GM21723 (cell line): ENCODE results near the gene ARHGEF28.

Experiments used
- ATAC-seq: cut with Tn5 transposase; IDR thresholded peaks from one replicate; pipeline ENCODE4 v1.9.1; 2021; ENCODE audit warnings: mild to moderate bottlenecking, moderate library complexity; ENCODE audit not compliant: unreplicated experiment

ARHGEF28 gene

GRCh38 chr5:73692166-73692640 lies 66.2 kb downstream of the ARHGEF28 start:
- no peak for ATAC-seq

DNA sequence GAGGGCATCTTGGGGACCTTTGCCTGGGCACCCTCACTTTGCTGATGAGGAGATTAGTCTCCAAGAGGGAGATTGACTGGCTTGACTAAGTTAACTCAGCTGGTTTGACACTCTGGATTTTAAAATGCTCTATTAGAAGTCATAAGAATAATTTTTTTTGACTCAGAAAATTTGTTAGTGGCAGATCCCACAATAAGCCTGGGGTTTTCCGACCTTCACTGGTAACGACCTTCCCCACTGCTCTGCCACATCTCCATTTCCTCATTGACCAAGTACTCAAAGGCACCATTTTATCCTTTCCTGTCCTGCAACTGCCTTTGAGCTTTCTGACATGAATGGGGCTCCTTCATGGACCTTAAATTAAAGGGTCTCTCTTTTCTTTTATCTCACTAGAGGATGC lies 67.0 kb downstream of the ARHGEF28 start:
- no peak for ATAC-seq

DNA sequence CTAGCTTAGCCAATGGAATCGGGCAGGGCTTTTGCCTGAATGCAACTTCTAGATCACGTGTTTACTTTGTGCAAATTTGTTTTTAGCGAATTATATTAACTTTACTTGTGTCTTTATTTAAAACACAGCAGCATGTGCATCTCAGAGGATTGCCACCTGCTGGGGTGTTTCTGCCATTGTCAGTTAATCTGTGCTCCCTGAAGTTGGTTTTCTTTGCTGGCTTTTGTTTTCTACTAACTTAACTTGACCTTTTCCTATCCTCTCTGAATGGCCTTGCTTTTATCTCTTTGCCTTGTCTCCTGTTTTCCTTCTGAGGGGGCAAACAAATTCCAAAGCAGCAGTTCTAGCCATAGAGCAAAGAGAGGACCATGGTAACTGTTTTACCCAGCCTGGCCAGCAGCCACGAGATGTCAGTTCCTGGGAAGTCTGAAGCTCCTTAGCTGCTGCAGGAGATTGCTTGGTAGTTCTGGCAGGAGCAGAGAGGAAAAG lies 67.6 kb downstream of the ARHGEF28 start:
- peak; percentile 35 for ATAC-seq

DNA sequence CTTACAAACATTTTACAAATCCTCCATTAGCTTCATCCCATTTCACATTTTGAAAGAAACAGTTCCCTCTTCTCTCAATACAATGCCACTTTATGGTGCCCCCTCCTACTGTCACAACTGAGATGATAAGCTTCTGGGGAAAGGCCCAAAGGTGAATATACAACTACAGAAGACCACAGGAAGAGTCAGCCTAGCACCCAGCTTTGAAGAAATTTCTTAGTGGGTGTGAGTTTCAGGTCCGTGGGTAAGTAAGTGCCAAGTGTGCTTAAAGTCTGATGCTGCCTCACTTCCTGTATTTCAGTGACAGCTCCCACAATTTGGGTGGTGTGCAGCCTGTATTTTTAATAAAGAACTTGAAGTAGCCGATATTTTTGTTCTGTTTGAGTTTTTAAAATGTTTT lies 68.1 kb downstream of the ARHGEF28 start:
- ATAC-seq: peak; percentile 68

GRCh38 chr5:73698011-73698410 lies 72.0 kb downstream of the ARHGEF28 start:
- ATAC-seq: no peak

GRCh38 chr5:73701566-73701965 lies 75.6 kb downstream of the ARHGEF28 start:
- no peak for ATAC-seq

GRCh38 chr5:73702534-73702933 lies 76.5 kb downstream of the ARHGEF28 start:
- no peak for ATAC-seq

DNA sequence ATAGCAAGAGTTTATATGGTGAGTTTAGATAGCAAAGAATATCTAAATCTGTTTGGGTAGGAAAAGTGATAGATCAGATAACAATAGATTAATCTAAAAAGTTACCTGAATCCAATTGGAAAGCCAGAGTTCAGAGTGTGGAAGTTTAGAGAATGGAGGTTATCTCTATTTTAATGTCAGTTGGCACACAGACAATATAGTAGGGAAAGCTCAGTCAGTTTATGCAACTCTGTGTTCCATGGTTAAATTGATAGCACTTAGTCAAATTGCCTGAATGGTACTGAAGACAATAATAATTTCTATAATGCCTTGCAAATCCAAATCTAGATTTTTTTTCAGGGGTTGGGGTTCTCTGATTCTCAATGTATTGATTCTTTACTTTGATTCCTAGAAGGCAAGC lies 77.0 kb downstream of the ARHGEF28 start:
- no peak for ATAC-seq

DNA sequence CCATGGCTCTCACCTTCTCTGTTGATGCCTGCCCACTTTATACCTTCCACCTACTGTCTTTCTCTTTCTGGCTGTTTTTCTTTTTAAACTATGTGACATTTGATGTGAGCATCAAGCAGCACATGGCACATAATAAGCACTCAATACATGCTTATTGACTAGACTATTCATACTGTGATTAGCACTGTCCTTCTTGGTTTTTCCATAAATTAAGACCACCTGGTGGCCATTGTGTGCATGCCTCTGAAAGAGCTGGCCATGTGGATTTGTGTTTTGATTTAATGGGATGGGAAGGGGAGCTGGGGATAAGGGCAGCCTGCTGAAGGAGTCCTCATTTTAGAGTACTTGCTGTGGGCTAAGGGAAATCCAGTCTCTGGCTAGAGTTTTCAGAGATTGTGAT lies 79.4 kb downstream of the ARHGEF28 start:
- no peak for ATAC-seq

DNA sequence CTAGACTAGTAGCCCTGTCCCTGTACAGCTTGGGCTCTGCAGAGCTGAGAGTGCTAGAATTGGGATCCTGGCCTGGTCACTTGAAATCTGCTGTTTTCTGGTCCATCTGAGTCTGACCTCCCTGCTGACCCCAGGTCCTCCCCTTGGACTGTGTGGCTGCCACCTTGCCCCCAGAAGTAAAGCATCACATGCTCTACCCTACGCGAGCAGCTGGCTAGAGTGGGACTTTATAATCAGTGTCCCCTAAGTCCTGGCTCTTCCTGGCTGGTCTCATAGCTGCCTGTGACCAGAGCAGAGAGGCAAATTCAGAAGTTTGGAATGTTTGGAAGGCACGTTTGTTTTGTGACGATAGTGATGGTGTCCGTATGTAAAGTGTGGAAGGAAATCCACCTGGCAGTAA lies 81.0 kb downstream of the ARHGEF28 start:
- ATAC-seq: no peak

GRCh38 chr5:73709536-73710129 lies 83.6 kb downstream of the ARHGEF28 start:
- no peak for ATAC-seq

DNA sequence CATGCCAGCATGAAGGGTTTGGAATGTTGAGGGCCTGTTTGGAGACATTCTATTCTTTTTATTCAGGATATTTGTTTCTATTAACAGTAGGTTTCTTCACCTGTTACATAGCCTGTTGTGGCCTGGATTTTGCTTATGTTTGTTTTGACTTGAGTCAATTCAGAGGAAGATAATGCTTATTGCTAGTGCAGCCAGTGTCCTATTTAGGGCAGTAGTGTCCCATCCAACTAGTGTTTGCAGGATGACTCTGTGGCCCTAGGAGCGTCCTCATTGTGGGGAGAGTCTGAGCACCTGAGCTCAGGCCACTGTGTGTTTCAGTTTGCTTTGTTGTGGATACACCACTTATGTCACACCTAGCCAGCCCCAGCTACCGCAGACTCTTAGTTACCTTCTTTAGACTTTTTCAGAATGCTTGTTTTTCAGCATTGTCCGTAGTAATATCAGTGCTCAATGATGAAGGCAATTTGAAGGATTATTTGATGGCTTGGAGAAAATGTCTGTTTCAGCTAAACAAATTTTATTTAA lies 90.3 kb downstream of the ARHGEF28 start:
- ATAC-seq: no peak

DNA sequence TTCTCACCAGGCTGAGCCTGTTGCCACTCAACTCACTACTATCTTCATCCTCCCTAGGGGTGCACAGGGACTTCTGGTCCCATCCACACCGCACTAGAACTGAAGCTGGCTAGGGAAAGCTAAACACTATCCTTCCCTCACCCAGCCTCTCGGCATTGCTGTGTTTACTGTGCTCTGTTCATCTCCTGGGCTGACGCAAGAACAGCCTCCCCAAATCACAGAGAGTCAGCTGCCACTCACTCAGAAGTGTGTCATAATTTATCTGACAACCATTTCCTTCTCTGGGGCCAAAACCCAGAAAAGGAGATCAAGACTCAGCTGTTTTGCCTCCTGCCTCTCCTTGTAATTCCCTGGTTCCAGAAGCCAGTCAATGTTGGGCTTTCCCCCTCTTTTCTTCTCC lies 92.8 kb downstream of the ARHGEF28 start:
- no peak for ATAC-seq

- no peak for ATAC-seq
Observed at GRCh38 chr5:73719632-73720031, 93.6 kb downstream of the ARHGEF28 start.

DNA sequence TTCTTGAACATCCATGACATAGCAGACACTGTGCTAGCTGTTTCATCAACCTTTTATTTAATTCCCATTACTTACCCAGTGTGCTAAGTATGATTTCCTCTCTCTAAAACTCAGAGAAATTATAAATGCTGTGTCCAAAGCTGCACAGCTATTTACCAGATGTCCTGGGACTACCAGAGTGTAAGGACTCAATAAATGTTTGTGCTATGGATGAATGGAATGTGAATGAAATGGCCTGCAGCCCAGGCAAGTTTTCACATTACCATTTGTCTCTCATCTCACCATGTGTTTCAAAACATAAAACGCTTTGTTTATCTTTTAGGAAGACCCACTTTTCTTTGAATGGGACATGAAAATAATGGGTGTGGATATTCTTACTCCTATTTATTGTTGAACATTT lies 96.2 kb downstream of the ARHGEF28 start:
- no peak for ATAC-seq

GRCh38 chr5:73726071-73726470 lies 100.1 kb downstream of the ARHGEF28 start:
- no peak for ATAC-seq

DNA sequence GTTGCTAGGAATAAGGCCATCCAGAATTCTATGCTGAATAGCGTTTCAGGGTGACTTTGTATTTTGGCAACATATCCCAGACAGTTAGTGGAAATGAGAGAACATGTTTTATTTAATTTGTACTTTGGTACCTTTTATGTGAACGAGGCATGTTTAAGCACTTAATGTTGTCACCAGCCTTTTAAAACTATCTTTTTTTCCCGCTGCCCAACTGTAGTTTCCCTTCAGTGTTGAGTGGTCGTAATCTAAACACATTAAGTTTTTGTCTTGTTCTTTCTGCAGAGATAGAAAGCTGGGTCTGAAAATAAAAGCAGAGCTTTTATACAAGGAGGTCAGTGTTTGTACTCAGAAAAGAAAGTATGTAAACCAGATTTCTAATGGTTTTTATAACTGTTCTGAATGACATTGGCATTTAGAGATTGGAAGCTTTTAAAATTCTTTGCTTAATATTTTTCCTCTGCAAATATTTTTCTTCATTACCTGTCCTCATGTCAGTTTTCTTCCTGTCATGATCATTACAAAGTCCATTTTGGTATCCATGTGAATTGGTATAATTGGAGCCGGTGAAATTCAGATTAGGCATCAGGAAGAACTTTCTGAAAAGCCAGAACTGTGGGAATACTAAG lies 100.7 kb downstream of the ARHGEF28 start:
- no peak for ATAC-seq

- no peak for ATAC-seq
Observed at GRCh38 chr5:73727470-73727869, 101.5 kb downstream of the ARHGEF28 start.

- no peak for ATAC-seq
Observed at GRCh38 chr5:73728493-73729273, 102.7 kb downstream of the ARHGEF28 start.

- ATAC-seq: no peak
Observed at GRCh38 chr5:73729329-73729728, 103.3 kb downstream of the ARHGEF28 start.

GRCh38 chr5:73732045-73732444 lies 106.0 kb downstream of the ARHGEF28 start:
- ATAC-seq: no peak

GRCh38 chr5:73733219-73733618 lies 107.2 kb downstream of the ARHGEF28 start:
- ATAC-seq: no peak
